ENCODE data around the gene EXOSC2.

- TF ChIP-seq CTCF (IDR thresholded peaks at IDR 0.05) (peak; percentile 90), ZFX (IDR thresholded peaks at IDR 0.05; ENCODE audit: borderline replicate concordance) (no peak)
Measured at GRCh38 chr9:130682421-130683121, 11.0 kb upstream of the EXOSC2 start.

Measured in 22Rv1 (cell line).